ENCODE data around the gene DOCK4.

- no peak for TF ChIP-seq SUZ12 (IDR thresholded peaks at IDR 0.05; ENCODE audit: extremely low read depth, insufficient read depth, insufficient read length)
- TF ChIP-seq YY1 (IDR thresholded peaks at IDR 0.05; ENCODE audit: insufficient read depth, insufficient read length), result no peak
- no peak for TF ChIP-seq ZNF274 (IDR thresholded peaks at IDR 0.05; ENCODE audit: low read depth, low read length)
Measured at GRCh38 chr7:112195717-112196116, 10.5 kb downstream of the DOCK4 start.

All from NT2/D1 (cell line).